ENCODE data around the gene STXBP6.

GRCh38 chr14:25019892-25020291 lies 30.1 kb downstream of the STXBP6 start:
- TF ChIP-seq POLR2A (IDR thresholded peaks at IDR 0.05) (no peak), CTCF (IDR thresholded peaks at IDR 0.05) (no peak)
